Measurements from ENCODE around the gene DDX49.

Gene DDX49, protein sequence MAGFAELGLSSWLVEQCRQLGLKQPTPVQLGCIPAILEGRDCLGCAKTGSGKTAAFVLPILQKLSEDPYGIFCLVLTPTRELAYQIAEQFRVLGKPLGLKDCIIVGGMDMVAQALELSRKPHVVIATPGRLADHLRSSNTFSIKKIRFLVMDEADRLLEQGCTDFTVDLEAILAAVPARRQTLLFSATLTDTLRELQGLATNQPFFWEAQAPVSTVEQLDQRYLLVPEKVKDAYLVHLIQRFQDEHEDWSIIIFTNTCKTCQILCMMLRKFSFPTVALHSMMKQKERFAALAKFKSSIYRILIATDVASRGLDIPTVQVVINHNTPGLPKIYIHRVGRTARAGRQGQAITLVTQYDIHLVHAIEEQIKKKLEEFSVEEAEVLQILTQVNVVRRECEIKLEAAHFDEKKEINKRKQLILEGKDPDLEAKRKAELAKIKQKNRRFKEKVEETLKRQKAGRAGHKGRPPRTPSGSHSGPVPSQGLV

DNA sequence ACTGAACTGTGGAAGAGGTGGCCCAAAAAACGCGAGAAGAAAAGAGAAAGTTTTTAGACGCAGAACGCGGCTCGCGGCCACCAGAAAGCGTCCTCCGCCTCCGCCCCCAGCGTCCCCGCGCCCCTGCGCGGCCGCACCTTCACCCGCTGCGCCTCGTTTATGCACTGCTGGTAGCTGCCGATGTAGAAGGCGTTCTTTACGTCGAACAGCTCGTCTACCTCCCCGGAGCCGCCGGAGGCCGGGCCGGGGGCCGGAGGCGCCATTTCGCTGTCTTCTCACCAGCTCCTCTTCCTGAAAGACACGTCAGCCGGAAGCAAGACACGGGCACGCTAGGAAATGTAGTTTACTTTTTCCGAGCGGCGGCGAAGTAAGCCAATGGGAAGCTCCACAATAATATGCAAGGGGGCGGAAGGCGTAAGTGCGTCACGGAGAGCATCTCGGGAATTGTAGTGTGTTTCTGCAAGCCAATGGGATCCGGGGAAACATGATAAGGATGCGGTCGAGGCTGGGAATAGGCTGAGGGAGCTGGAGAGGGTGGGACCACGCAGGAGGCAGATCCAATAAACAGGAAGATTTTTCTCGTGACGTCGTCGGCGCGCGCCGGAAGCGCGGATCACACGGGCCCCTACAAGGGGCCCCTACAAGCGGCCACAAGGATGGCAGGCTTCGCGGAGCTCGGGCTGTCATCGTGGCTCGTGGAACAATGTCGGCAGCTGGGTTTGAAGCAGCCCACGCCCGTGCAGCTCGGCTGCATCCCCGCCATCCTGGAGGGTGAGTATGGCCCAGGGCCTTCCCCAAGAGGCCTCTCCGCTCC, at the start of gene DDX49, which contains the start of gene COPE:
Gene DDX49, plus strand, starts transcription at position 630 of the 814 bp plus-strand sequence. Its CDS starts 27 bp downstream, at position 657.
Gene COPE, minus strand, starts transcription at position 302 of the 814 bp plus-strand sequence. Its CDS starts 39 bp downstream, at position 263.
- CTCF ChIA-PET = interaction anchor here (0.5 to 1.8 kb wide), 7 partner anchors 9 to 348 kb away, joined by 3 to 6 read pairs (median 4); no protein-coding TSS in a partner anchor
- peak; percentile 99 for DNase-seq (ENCODE audit: low read depth, low spot score)
- peak within 1 kb of the TSS; percentile 100 for H3K4me3 ChIP-seq (ENCODE audit: low read depth, low read length)
- POLR2A ChIA-PET = interaction anchor here (0.5 to 1.3 kb wide), 6 partner anchors 8 to 362 kb away, joined by 3 to 10 read pairs (median 4); partner anchors contain the start of gene KXD1
- TF ChIP-seq, protein P1, sequence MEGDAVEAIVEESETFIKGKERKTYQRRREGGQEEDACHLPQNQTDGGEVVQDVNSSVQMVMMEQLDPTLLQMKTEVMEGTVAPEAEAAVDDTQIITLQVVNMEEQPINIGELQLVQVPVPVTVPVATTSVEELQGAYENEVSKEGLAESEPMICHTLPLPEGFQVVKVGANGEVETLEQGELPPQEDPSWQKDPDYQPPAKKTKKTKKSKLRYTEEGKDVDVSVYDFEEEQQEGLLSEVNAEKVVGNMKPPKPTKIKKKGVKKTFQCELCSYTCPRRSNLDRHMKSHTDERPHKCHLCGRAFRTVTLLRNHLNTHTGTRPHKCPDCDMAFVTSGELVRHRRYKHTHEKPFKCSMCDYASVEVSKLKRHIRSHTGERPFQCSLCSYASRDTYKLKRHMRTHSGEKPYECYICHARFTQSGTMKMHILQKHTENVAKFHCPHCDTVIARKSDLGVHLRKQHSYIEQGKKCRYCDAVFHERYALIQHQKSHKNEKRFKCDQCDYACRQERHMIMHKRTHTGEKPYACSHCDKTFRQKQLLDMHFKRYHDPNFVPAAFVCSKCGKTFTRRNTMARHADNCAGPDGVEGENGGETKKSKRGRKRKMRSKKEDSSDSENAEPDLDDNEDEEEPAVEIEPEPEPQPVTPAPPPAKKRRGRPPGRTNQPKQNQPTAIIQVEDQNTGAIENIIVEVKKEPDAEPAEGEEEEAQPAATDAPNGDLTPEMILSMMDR (IDR thresholded peaks at IDR 0.05; ENCODE audit: insufficient read depth, low read length, missing control alignments) = no peak

DNA sequence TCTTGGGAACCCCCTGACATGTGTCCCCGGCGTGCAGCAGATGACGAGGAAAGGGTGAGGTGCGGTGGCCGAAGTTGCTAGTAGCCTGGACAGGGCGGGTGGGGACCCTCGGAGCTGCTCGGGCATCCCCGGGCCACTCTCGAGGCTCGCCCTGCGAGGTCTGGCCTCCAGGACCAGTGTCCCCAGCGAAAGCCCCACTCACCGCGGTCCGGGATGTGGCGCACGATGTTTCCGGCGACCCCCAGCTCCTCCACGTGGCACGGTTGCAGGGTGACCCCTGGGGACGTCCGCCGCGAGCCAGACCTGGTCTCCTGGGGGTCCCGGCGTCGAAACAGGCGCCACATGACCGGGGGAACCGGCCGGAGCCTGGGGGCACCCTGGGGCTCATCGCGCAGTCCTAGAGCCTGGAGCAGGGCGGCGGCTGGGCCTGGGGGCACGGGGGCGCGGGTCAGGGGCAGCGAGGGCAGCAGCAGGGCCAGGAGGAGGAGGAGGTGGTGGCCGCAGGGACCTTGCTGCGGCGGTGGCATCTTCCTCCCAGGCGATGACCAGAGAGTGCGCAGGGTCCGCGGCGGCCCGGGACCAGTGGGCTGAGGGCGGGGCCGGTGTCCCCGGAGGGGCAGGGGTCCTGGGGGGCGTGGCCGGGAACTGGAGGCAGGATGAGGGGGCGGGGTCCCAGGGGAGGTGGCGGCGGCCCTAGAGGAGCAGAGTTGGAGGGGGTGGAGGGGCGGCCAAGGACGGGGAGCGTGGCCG, 49.6 kb upstream of the DDX49 start:
- TF ChIP-seq, protein P1 (IDR thresholded peaks at IDR 0.05; ENCODE audit: insufficient read depth, low read length, missing control alignments) = no peak
- ChIA-PET CTCF (interaction anchor here (0.8 to 1.8 kb wide), 3 partner anchors 15 to 117 kb away, joined by 3 to 5 read pairs (median 3); no protein-coding TSS in a partner anchor), POLR2A (no interaction called here)
- DNase-seq (ENCODE audit: low read depth, low spot score) = no peak
- H3K4me3 ChIP-seq (ENCODE audit: low read depth, low read length) = no peak overlapping the region

DNA sequence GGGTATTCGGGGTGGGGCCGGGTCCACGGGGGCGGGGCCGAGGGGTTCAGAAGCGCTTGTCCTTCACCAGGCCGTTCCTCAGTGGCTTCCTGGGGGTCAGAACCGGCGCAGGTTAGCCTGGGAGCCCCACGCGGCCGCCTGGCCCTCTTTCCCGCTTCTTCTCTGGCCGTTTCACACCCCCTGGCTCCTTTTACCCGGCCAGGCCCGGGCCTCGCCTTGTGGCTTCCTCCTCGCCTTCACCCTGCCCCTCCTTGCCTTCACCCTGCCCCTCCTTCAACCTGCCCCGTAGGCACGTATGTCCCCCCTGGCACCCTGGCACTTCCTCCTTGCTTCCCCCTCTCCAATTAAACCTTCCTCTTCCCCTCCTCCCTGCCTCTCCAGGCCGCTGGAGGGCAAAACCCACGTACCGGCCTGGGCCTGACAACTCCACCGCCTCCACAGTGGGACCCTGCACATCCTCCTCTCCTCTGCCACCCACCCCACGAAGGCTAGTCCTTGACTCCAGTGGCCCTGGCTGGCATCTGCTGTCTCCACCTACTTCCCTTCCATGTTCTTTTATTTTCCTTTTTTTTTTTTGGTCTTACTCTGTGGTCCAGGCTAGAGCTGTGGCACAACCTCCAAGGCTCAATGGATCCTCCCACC, 48.9 kb upstream of the DDX49 start:
- no peak for DNase-seq (ENCODE audit: low read depth, low spot score)
- CTCF ChIA-PET = interaction anchor here (0.6 to 2.0 kb wide), 5 partner anchors 9 to 282 kb away, joined by 3 to 5 read pairs (median 3); partner anchors contain the start of gene REX1BD
- H3K4me3 ChIP-seq (ENCODE audit: low read depth, low read length) = no peak overlapping the region

DNA sequence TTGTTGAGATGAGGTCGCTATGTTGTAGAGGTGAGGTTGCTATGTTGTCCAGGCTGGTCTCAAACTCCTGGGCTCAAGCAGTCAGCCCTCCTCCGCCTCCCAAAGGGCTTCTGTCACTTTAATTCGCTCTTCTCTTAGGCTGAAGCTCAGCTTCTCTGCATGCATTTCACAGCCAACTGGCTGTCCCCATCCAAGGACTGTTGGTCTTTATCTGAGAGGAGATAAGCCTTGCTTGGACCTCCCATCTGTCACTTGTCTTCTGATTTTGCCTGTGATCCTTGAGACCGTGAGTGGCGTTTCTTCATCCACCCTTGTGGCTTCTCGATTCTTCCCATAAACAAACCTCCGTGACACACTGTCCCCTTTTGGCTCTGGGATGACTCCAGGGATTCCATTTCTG, 48.0 kb upstream of the DDX49 start:
- ChIA-PET POLR2A (no interaction called here), CTCF (interaction anchor here (0.6 to 2.0 kb wide), 6 partner anchors 9 to 283 kb away, joined by 3 to 5 read pairs (median 3); partner anchors contain the start of gene REX1BD)
- DNase-seq (ENCODE audit: low read depth, low spot score) = no peak
- TF ChIP-seq, protein P1 (IDR thresholded peaks at IDR 0.05; ENCODE audit: insufficient read depth, low read length, missing control alignments) = no peak
- H3K4me3 ChIP-seq (ENCODE audit: low read depth, low read length) = no peak overlapping the region

More for the DNA sequence above, 48.9 kb upstream of the DDX49 start:
- TF ChIP-seq, protein P1 (IDR thresholded peaks at IDR 0.05; ENCODE audit: insufficient read depth, low read length, missing control alignments) = no peak
- POLR2A ChIA-PET = no interaction called here

DNA sequence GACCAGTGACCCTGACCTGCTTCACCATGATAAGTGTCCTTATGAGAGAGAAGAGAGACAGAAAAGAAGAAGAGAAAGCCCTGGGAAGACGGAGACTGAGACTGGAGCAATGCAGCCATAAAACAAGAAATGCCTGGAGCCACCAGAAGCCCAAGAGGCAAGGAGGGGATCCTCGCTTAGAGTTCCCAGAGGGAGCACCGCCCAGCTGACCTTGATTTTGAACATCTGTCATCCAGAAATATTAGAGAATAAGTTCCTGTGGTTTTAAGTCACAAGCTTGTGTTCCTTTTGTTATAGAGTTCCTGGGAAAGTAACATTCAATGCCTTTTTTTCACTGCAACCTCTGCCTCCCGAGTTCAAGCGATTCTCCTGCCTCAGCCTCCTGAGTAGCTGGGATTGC, 43.8 kb upstream of the DDX49 start:
- TF ChIP-seq, protein P1 (IDR thresholded peaks at IDR 0.05; ENCODE audit: insufficient read depth, low read length, missing control alignments) = no peak
- POLR2A ChIA-PET = no interaction called here
- H3K4me3 ChIP-seq (ENCODE audit: low read depth, low read length) = no peak overlapping the region
- CTCF ChIA-PET = interaction anchor here (1.1 to 10.1 kb wide), 5 partner anchors 10 to 111 kb away, joined by 3 to 101 read pairs (median 6); no protein-coding TSS in a partner anchor
- DNase-seq (ENCODE audit: low read depth, low spot score) = peak; percentile 12
